Osteocyte (in vitro differentiated cells): ENCODE measurements around the gene IDH3G. TPM values are rescaled to one million over a fixed set of nuclear protein-coding genes. Genes with fewer than 3 reads are reported as not detected.
"Not testable (repeated sequence)": the region's sequence is repeated elsewhere in the genome, so short reads cannot be mapped to it uniquely, and the experiment has no call there.

Experiments
- DNase-seq: peaks from one replicate; pipeline ENCODE4 v3.0.0; 2021; ENCODE audit warnings: mixed read lengths; ENCODE audit not compliant: unreplicated experiment; ENCODE audit errors: extremely low spot score
- H3K27ac Mint-ChIP-seq: one replicate; pipeline ENCODE4 v1.8.0; 2021; ENCODE audit warnings: mild to moderate bottlenecking, mixed read lengths; ENCODE audit not compliant: unreplicated experiment
- H3K27me3 Mint-ChIP-seq: one replicate; pipeline ENCODE4 v1.8.0; 2021; ENCODE audit warnings: mixed read lengths; ENCODE audit not compliant: unreplicated experiment
- H3K36me3 Mint-ChIP-seq: one replicate; pipeline ENCODE4 v1.8.0; 2021; ENCODE audit warnings: mixed read lengths; ENCODE audit not compliant: unreplicated experiment
- H3K4me1 Mint-ChIP-seq: one replicate; pipeline ENCODE4 v1.8.0; 2021; ENCODE audit warnings: mixed read lengths; ENCODE audit not compliant: unreplicated experiment
- H3K4me3 Mint-ChIP-seq: one replicate; pipeline ENCODE4 v1.8.0; 2021; ENCODE audit warnings: mild to moderate bottlenecking, moderate library complexity, mixed read lengths; ENCODE audit not compliant: unreplicated experiment
- H3K9me3 Mint-ChIP-seq: one replicate; pipeline ENCODE4 v1.8.0; 2021; ENCODE audit warnings: mixed read lengths; ENCODE audit not compliant: unreplicated experiment
- CTCF ChIP-seq: fragments of 200-600 bp; sonication (generic); IDR thresholded peaks from 2 replicates; pipeline ENCODE4 v1.5.0; 2021; ENCODE audit warnings: antibody characterized with exemption, mild to moderate bottlenecking, moderate library complexity
- total RNA-seq: library from RNA; stranded (reverse); gene quantifications from 2 replicates; pipeline ENCODE4 v1.2.1, GENCODE V29; 2021

IDH3G gene
- total RNA-seq, 1 donor from 2014 or later: 63.5 TPM

- Mint-ChIP-seq H3K4me1 (peaks cover 4% of the 10 kb centered on the region), H3K27me3 (no peaks in the 10 kb centered on the region), H3K36me3 (no peaks in the 10 kb centered on the region), H3K27ac (no peak overlapping the region), H3K9me3 (no peaks in the 10 kb centered on the region), H3K4me3 (no peak overlapping the region)
- no peak for TF ChIP-seq CTCF
- DNase-seq: no peak
Measured at GRCh38 chrX:153821066-153821465, 26.9 kb upstream of the IDH3G start.

- H3K27ac Mint-ChIP-seq: no peak overlapping the region
- H3K9me3 Mint-ChIP-seq: no peaks in the 10 kb centered on the region
- no peak overlapping the region for H3K4me3 Mint-ChIP-seq
- DNase-seq: no peak
- H3K27me3 Mint-ChIP-seq: no peaks in the 10 kb centered on the region
- H3K36me3 Mint-ChIP-seq: no peaks in the 10 kb centered on the region
- TF ChIP-seq CTCF: no peak
- H3K4me1 Mint-ChIP-seq: peaks cover 4% of the 10 kb centered on the region
Measured at GRCh38 chrX:153820601-153821000, 26.4 kb upstream of the IDH3G start.

GRCh38 chrX:153819384-153820040 is 25.3 kb upstream of the IDH3G start:
- H3K9me3 Mint-ChIP-seq: no peaks in the 10 kb centered on the region
- no peak for TF ChIP-seq CTCF
- H3K27me3 Mint-ChIP-seq: no peaks in the 10 kb centered on the region
- H3K36me3 Mint-ChIP-seq: no peaks in the 10 kb centered on the region
- H3K4me1 Mint-ChIP-seq: peaks cover 4% of the 10 kb centered on the region
- no peak for DNase-seq
- peak overlapping the region; percentile 58 for H3K27ac Mint-ChIP-seq
- peak overlapping the region; percentile 54 for H3K4me3 Mint-ChIP-seq

GRCh38 chrX:153818571-153819383 is 24.6 kb upstream of the IDH3G start:
- peak; percentile 84 for DNase-seq
- Mint-ChIP-seq H3K27ac (peak overlapping the region; percentile 58), H3K4me1 (peaks cover 4% of the 10 kb centered on the region), H3K9me3 (no peaks in the 10 kb centered on the region), H3K27me3 (no peaks in the 10 kb centered on the region), H3K4me3 (peak overlapping the region; percentile 55), H3K36me3 (no peaks in the 10 kb centered on the region)
- no peak for TF ChIP-seq CTCF

GRCh38 chrX:153818064-153818463 is 23.9 kb upstream of the IDH3G start:
- not testable (repeated sequence) for H3K9me3 Mint-ChIP-seq, H3K27me3 Mint-ChIP-seq, H3K27ac Mint-ChIP-seq, DNase-seq, H3K4me1 Mint-ChIP-seq, H3K4me3 Mint-ChIP-seq, H3K36me3 Mint-ChIP-seq
